ENCODE data around the gene TRPM3.

TRPM3 gene

DNA sequence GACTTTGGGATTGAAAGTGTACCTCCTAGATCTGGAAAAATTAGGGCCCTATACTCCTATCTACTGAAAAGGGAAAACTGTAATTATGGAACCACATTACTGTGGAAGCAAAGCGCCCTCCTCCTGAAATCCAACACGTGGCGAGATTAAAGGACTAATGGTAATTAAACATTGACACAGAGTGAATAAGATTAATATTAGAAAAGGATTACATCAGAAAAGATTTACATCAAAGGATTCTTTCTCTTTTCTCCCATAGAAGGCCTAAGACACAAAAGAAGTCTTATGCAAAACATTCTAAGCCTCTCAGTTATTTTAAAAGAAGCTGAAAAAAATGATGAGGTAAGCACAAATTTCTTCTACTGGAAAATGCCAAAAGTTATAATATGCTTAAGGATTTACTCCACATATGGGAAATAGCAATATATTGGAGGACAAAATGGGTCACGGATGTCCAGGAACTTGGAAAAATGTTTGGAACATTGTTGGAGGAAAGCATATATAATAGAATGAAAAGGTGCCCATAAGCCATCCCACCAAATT is 227.8 kb downstream of the TRPM3 start (continued):
- TF ChIP-seq GLIS2 (tag by site-specific recombination; IDR thresholded peaks at IDR 0.05) (no peak), ZFHX2 (tag by site-specific recombination; conservative IDR thresholded peaks at IDR 0.05) (no peak), ZNF354C (tag by site-specific recombination; IDR thresholded peaks at IDR 0.05; ENCODE audit: borderline replicate concordance, low read depth) (no peak), ZNF112 (tag by site-specific recombination; IDR thresholded peaks at IDR 0.05) (no peak)
- TF ChIP-seq, protein P1, sequence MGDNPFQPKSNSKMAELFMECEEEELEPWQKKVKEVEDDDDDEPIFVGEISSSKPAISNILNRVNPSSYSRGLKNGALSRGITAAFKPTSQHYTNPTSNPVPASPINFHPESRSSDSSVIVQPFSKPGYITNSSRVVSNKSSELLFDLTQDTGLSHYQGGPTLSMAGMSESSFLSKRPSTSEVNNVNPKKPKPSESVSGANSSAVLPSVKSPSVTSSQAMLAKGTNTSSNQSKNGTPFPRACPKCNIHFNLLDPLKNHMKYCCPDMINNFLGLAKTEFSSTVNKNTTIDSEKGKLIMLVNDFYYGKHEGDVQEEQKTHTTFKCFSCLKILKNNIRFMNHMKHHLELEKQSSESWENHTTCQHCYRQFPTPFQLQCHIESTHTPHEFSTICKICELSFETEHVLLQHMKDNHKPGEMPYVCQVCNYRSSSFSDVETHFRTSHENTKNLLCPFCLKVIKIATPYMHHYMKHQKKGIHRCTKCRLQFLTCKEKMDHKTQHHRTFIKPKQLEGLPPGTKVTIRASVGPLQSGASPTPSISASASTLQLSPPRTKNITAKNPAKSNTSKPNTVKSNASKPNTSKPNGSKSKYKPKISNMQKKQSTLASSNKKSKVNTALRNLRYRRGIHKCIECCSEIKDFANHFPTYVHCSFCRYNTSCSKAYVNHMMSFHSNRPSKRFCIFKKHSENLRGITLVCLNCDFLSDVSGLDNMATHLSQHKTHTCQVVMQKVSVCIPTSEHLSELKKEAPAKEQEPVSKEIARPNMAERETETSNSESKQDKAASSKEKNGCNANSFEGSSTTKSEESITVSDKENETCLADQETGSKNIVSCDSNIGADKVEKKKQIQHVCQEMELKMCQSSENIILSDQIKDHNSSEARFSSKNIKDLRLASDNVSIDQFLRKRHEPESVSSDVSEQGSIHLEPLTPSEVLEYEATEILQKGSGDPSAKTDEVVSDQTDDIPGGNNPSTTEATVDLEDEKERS (tag by site-specific recombination; IDR thresholded peaks at IDR 0.05), result no peak

DNA sequence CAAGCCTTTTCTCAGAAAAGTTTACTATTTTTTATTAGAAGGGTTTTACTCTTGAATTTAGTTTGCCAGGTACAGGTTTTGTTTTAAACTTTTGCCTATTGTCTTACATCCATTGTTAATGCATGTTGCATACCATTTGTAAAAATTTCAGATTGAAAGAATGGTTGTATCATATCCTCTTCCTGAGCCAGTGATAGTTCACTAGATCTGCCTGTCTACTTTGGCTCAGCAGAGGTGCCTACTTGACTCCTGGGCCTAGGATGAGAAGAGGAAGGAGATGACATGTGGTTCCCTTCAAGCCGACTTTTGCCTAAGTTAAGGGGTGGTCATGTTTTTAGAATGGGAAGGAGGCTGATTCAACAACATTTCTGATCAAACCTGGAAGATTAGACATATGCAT is 232.9 kb downstream of the TRPM3 start:
- ChIA-PET CTCF (interaction anchor here (0.5 kb wide), 1 partner anchor 251 kb away, joined by 3 read pairs; no protein-coding TSS in a partner anchor), POLR2A (no interaction called here)
- Histone ChIP-seq H3K9me3 (ENCODE audit: control insufficient read depth, insufficient read depth, low read depth, low read length) (no peaks in the 10 kb centered on the region), H3K36me3 (ENCODE audit: control insufficient read depth in 2 of 2, insufficient read depth in 1 of 2, low read length in 2 of 2) (no peaks in the 10 kb centered on the region), H3K4me1 (ENCODE audit: control insufficient read depth, insufficient read depth, low read length) (no peaks in the 10 kb centered on the region), H3K4me3 (ENCODE audit: low read depth, low read length) (no peak overlapping the region), H3K27ac (ENCODE audit: extremely low read depth, low read depth, low read length) (no peak overlapping the region)
- no peak for TF ChIP-seq ZNF623 (tag by site-specific recombination; IDR thresholded peaks at IDR 0.05)
- no peak for TF ChIP-seq ZNF223 (tag by site-specific recombination; IDR thresholded peaks at IDR 0.05)
- TF ChIP-seq, protein P2, sequence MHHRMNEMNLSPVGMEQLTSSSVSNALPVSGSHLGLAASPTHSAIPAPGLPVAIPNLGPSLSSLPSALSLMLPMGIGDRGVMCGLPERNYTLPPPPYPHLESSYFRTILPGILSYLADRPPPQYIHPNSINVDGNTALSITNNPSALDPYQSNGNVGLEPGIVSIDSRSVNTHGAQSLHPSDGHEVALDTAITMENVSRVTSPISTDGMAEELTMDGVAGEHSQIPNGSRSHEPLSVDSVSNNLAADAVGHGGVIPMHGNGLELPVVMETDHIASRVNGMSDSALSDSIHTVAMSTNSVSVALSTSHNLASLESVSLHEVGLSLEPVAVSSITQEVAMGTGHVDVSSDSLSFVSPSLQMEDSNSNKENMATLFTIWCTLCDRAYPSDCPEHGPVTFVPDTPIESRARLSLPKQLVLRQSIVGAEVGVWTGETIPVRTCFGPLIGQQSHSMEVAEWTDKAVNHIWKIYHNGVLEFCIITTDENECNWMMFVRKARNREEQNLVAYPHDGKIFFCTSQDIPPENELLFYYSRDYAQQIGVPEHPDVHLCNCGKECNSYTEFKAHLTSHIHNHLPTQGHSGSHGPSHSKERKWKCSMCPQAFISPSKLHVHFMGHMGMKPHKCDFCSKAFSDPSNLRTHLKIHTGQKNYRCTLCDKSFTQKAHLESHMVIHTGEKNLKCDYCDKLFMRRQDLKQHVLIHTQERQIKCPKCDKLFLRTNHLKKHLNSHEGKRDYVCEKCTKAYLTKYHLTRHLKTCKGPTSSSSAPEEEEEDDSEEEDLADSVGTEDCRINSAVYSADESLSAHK (tag by site-specific recombination; IDR thresholded peaks at IDR 0.05), result no peak
- TF ChIP-seq ZBTB48 (tag by site-specific recombination; IDR thresholded peaks at IDR 0.05), result no peak
- no peak for TF ChIP-seq ZNF214 (tag by site-specific recombination; IDR thresholded peaks at IDR 0.05; ENCODE audit: borderline replicate concordance)
- TF ChIP-seq ZNF174 (tag by site-specific recombination; IDR thresholded peaks at IDR 0.05), result no peak
- no peak for TF ChIP-seq ZNF132 (tag by site-specific recombination; IDR thresholded peaks at IDR 0.05; ENCODE audit: borderline replicate concordance)
- no peak for TF ChIP-seq ZNF354C (tag by site-specific recombination; IDR thresholded peaks at IDR 0.05; ENCODE audit: borderline replicate concordance, low read depth)
- TF ChIP-seq RBAK (tag by site-specific recombination; IDR thresholded peaks at IDR 0.05), result no peak
- no peak for TF ChIP-seq ZNF341 (tag by site-specific recombination; IDR thresholded peaks at IDR 0.05; ENCODE audit: low read depth)
- no peak for TF ChIP-seq ZNF555 (tag by site-specific recombination; conservative IDR thresholded peaks at IDR 0.05)

DNA sequence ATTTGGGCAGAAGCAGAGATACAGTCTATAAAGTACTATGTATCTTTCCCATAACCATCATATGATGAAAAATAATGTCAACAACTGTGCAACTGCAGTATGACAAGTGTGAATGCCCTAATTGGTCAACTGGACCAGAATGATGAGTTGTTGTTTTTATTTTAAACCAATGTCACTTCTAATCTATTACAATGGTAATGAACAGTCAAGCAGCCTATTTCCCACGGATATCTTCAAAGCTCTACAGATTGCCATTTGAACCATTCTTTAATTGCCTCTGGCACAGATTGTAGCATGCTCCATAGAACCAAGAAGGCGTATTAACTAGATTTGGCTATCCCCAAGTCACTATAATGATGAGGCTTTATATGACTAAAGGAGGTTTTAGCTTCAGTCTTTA is 233.6 kb downstream of the TRPM3 start:
- Histone ChIP-seq H3K4me3 (ENCODE audit: low read depth, low read length) (no peak overlapping the region), H3K4me1 (ENCODE audit: control insufficient read depth, insufficient read depth, low read length) (no peaks in the 10 kb centered on the region), H3K36me3 (ENCODE audit: control insufficient read depth in 2 of 2, insufficient read depth in 1 of 2, low read length in 2 of 2) (no peaks in the 10 kb centered on the region), H3K27ac (ENCODE audit: extremely low read depth, low read depth, low read length) (no peak overlapping the region), H3K9me3 (ENCODE audit: control insufficient read depth, insufficient read depth, low read depth, low read length) (no peaks in the 10 kb centered on the region)
- no peak for TF ChIP-seq ZBTB20 (tag by site-specific recombination; IDR thresholded peaks at IDR 0.05)
- TF ChIP-seq, protein P3, sequence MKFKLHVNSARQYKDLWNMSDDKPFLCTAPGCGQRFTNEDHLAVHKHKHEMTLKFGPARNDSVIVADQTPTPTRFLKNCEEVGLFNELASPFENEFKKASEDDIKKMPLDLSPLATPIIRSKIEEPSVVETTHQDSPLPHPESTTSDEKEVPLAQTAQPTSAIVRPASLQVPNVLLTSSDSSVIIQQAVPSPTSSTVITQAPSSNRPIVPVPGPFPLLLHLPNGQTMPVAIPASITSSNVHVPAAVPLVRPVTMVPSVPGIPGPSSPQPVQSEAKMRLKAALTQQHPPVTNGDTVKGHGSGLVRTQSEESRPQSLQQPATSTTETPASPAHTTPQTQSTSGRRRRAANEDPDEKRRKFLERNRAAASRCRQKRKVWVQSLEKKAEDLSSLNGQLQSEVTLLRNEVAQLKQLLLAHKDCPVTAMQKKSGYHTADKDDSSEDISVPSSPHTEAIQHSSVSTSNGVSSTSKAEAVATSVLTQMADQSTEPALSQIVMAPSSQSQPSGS (tag by site-specific recombination; IDR thresholded peaks at IDR 0.05; ENCODE audit: low read depth), result no peak
- TF ChIP-seq ZNF311 (tag by site-specific recombination; IDR thresholded peaks at IDR 0.05; ENCODE audit: borderline replicate concordance), result no peak
- TF ChIP-seq ZNF239 (tag by site-specific recombination; IDR thresholded peaks at IDR 0.05), result no peak
- TF ChIP-seq ZNF146 (tag by site-specific recombination; IDR thresholded peaks at IDR 0.05), result no peak
- TF ChIP-seq KLF1 (tag by site-specific recombination; IDR thresholded peaks at IDR 0.05), result no peak
- TF ChIP-seq ZNF777 (tag by site-specific recombination; IDR thresholded peaks at IDR 0.05; ENCODE audit: borderline replicate concordance), result no peak
- TF ChIP-seq GLI4 (tag by site-specific recombination; IDR thresholded peaks at IDR 0.05), result no peak
- no peak for TF ChIP-seq ZNF654 (tag by site-specific recombination; IDR thresholded peaks at IDR 0.05; ENCODE audit: low read depth)
- TF ChIP-seq, protein P4, sequence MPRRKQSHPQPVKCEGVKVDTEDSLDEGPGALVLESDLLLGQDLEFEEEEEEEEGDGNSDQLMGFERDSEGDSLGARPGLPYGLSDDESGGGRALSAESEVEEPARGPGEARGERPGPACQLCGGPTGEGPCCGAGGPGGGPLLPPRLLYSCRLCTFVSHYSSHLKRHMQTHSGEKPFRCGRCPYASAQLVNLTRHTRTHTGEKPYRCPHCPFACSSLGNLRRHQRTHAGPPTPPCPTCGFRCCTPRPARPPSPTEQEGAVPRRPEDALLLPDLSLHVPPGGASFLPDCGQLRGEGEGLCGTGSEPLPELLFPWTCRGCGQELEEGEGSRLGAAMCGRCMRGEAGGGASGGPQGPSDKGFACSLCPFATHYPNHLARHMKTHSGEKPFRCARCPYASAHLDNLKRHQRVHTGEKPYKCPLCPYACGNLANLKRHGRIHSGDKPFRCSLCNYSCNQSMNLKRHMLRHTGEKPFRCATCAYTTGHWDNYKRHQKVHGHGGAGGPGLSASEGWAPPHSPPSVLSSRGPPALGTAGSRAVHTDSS (tag by site-specific recombination; IDR thresholded peaks at IDR 0.05), result no peak
- no peak for TF ChIP-seq HOXA7 (CRISPR knock-in tag; IDR thresholded peaks at IDR 0.05; ENCODE audit: borderline replicate concordance)
- TF ChIP-seq ZNF521 (tag by site-specific recombination; IDR thresholded peaks at IDR 0.05), result no peak
- POLR2A ChIA-PET, result no interaction called here
- CTCF ChIA-PET, result interaction anchor here (0.5 to 1.0 kb wide), 3 partner anchors 10 to 250 kb away, joined by 3 to 4 read pairs (median 3); no protein-coding TSS in a partner anchor
